Choroid plexus epithelial cell (primary cell): ENCODE results near the gene CAMK2B.
A peak's percentile ranks its signal among the peaks of the same experiment; 100 is the strongest.

Source experiments
- DNase-seq: peaks from one replicate; pipeline ENCODE4 v3.0.0-alpha.2; 2010; ENCODE audit warnings: low read depth
- H3K4me3 ChIP-seq: 2 replicates; pipeline ENCODE4 v1.5.1; 2011; ENCODE audit warnings: low read depth, mild to moderate bottlenecking, control low read depth, low read length, moderate library complexity
- TF ChIP-seq, protein P1 (sequence below): conservative IDR thresholded peaks from 2 replicates; pipeline ENCODE4 v1.5.1; 2011; ENCODE audit warnings: low read depth, mild to moderate bottlenecking, control low read depth, inconsistent platforms, low read length, moderate library complexity

CAMK2B gene

DNA sequence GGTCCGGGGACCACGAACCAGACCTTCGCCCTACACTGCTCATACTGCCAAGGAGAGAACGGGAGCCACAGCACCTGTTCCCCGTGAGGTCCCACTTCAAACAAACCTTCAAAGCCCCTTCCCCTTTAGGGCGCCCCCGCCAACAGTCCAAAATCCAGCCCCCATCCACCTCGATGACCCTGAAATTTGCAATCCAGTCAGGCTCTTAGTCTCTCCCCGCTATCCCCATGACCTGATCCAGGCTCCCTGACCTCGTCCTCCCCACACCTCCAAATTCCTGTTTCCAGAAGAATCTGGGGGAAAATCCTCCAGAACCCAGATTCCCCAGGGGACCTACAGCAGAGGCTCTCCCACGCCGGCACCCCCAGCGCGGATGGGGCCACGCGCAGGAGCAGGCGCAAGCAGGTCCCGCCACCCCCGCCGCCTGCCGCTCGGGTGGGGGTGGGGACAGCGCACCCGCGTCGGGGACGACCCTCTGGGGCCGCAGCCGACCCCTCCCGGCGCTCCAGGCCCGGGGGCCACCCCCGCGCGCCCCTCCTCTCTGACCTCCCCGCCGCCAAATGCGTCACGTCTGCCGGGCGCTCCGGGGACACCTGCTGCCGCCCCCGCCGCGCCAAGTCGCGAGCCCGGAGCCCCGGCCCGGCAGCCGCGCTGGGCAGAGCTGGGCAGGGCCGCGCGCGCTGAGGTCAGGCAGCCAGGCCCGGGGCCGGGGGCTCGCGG lies 753 bp downstream of the CAMK2B start:
- no peak for DNase-seq

DNA sequence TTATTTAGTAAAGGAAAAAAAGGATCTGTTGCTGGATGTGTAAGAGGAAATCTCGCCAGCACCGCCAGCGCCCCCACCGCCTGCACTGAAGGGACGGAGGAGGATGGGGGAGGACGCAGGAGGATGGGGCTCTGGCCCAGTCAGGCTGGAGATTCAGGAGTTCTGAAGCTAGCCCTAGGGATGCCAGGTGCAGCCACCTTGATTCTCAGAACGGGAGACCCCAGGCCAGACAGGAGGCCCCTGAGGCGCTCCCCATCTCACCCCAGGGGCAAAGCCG lies 1.3 kb downstream of the CAMK2B start:
- no peak overlapping the region for H3K4me3 ChIP-seq
- TF ChIP-seq, protein P1, sequence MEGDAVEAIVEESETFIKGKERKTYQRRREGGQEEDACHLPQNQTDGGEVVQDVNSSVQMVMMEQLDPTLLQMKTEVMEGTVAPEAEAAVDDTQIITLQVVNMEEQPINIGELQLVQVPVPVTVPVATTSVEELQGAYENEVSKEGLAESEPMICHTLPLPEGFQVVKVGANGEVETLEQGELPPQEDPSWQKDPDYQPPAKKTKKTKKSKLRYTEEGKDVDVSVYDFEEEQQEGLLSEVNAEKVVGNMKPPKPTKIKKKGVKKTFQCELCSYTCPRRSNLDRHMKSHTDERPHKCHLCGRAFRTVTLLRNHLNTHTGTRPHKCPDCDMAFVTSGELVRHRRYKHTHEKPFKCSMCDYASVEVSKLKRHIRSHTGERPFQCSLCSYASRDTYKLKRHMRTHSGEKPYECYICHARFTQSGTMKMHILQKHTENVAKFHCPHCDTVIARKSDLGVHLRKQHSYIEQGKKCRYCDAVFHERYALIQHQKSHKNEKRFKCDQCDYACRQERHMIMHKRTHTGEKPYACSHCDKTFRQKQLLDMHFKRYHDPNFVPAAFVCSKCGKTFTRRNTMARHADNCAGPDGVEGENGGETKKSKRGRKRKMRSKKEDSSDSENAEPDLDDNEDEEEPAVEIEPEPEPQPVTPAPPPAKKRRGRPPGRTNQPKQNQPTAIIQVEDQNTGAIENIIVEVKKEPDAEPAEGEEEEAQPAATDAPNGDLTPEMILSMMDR, result no peak
- no peak for DNase-seq

More for the DNA sequence above, 753 bp downstream of the CAMK2B start:
- no peak overlapping the region for H3K4me3 ChIP-seq
- TF ChIP-seq, protein P1, result no peak

DNA sequence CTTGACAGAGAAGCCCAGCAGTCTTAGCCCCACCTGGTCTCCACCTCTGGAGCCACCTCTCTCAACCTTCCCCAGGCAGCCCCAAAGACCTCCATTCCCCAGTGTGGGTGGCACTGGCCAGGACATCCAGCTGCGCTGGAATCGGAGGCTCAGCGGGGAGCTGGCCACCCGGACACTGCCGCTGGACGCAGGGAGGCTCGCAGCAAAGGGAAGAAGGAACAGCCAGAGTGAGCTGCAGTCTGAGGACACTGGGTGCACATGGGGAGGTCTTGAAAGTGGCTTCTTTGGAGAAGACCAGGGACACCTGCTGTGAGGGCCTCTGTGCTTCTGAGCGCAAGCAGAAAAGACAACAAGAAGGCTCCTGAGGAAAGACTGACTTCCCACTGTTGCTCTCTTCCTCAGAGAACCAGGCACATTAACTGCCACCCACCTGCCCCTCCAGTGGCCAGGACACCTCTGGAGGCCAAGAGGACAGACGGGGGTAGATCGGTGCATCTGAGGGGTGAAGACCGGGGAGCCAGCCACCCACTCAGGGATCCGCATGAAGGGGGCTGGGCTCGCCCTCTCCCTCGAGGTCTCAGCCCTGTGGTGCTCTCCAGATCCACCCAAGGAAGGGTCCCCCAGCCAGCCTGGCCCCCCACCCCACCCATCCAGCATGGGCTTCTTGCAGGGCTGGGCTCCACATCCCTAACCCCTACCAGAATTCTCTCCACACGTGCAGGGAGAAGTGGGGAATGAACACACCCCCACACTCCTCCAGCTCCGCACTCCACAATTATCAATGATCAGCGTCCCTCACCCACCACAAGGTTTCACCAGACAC lies 1.8 kb downstream of the CAMK2B start:
- DNase-seq, result no peak
- TF ChIP-seq, protein P1, result no peak
- H3K4me3 ChIP-seq, result no peak overlapping the region

DNA sequence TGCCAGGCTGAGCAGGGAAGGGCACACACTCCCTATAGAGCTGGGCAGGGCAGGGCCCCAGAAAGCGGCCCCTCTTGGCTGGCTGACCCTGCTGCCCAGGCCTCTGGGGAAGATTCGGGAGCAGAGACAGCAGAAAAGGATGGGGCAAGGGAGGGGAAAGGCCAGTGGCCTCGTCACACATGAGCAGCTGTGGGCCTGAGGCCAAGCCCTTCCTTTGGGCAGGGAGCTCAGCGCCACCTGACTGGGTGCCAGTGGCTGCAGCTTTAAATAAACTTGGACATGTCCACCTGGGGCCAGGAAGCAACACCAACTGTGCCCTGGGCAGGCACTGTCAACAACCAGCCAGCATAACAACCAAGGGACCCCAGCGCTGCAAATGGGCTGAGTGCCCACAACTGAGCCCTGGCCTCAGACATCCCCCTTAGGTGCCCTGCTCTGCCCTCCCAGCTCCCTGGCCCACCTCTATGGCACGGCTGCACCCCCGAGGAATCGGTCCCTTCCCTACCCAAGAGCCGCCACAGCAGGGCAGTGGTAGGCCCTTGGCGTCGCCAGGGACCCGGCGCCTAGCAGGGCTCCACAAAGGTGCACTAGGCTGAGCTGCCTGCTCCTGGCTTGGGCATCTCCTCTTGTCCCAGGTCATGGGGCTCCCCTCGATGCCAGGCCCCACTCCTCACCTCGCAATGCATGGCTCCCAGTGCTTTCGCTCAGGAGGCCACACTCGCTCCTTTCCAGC lies 2.6 kb downstream of the CAMK2B start:
- TF ChIP-seq, protein P1, result no peak
- DNase-seq, result no peak
- H3K4me3 ChIP-seq, result no peak overlapping the region

DNA sequence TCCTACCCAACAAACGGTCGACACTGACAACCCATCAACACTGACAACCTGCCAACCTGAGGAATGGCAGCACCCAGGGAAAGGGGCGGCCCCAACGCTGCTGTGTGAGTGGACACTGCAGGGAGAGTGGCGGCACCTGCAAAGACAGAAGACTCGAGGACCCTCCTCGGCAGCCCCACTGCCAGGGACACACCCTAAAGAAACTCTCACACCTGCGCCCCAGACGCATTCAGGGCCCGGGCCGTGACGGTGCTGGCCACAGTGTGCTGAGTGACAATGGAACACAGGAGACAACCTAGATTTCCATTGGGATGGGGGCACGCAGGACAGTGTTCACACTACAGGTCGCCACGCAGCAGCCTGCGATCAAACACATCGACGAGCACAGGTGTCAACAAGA lies 3.6 kb downstream of the CAMK2B start:
- TF ChIP-seq, protein P1, result no peak
- DNase-seq, result no peak
- no peak overlapping the region for H3K4me3 ChIP-seq

DNA sequence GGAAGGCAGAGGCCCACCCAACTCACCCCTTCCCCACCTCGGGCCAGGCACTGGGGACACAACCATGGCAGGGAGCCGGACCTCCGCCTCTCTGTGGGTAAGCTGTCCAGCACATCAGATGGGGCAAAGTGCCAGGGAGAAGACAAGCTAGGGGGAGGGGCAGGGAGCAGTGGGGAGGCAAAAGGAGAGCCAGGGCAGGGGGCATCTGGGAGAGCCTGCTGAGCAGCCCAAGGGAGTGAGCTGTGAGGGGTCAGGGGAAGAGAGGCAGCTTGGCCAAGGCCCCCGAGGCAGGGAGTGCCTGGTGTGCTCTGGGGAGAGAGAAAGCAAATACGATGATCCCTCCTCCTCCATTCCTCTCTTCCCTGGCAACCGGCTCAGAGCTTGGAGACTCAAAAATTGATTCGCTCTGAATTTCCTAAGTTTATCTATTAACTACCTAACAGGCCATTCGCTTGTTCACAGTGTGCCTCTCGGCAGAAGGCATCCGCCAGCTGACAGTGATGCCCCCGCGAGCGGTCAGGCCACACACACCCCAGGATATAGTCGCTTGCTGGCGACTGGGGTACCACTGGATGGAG lies 4.5 kb downstream of the CAMK2B start:
- no peak overlapping the region for H3K4me3 ChIP-seq
- DNase-seq, result peak; percentile 20
- TF ChIP-seq, protein P1, result no peak
